Measurements from ENCODE around the gene OR2S2.
"Not testable (repeated sequence)": the region's sequence is repeated elsewhere in the genome, so short reads cannot be mapped to it uniquely, and the experiment has no call there.

DNA sequence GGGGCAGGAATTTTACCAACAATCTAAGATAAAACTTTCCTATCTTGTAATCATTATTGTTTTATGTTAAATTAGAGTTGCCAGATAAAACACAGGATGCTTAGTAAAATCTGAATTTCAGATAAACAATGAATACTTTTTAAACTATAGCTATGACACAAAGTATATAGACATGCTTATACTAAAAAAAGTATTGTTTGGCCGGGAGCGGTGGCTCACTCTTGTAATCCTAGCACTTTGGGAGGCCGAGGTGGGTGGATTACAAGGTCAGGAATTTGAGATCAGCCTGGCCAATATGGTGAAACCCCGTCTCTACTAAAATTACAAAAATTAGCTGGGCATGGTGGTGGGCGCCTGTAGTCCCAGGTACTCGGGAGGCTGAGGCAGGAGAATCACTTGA lies 23.9 kb downstream of the OR2S2 start:
- TF ChIP-seq, protein P1, sequence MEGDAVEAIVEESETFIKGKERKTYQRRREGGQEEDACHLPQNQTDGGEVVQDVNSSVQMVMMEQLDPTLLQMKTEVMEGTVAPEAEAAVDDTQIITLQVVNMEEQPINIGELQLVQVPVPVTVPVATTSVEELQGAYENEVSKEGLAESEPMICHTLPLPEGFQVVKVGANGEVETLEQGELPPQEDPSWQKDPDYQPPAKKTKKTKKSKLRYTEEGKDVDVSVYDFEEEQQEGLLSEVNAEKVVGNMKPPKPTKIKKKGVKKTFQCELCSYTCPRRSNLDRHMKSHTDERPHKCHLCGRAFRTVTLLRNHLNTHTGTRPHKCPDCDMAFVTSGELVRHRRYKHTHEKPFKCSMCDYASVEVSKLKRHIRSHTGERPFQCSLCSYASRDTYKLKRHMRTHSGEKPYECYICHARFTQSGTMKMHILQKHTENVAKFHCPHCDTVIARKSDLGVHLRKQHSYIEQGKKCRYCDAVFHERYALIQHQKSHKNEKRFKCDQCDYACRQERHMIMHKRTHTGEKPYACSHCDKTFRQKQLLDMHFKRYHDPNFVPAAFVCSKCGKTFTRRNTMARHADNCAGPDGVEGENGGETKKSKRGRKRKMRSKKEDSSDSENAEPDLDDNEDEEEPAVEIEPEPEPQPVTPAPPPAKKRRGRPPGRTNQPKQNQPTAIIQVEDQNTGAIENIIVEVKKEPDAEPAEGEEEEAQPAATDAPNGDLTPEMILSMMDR (IDR thresholded peaks at IDR 0.05): not testable (repeated sequence)
- not testable (repeated sequence) for TF ChIP-seq ZFX (IDR thresholded peaks at IDR 0.05; ENCODE audit: borderline replicate concordance)

Data from 22Rv1 (cell line).